ENCODE data around the gene ARHGAP28.

ARHGAP28 gene

DNA sequence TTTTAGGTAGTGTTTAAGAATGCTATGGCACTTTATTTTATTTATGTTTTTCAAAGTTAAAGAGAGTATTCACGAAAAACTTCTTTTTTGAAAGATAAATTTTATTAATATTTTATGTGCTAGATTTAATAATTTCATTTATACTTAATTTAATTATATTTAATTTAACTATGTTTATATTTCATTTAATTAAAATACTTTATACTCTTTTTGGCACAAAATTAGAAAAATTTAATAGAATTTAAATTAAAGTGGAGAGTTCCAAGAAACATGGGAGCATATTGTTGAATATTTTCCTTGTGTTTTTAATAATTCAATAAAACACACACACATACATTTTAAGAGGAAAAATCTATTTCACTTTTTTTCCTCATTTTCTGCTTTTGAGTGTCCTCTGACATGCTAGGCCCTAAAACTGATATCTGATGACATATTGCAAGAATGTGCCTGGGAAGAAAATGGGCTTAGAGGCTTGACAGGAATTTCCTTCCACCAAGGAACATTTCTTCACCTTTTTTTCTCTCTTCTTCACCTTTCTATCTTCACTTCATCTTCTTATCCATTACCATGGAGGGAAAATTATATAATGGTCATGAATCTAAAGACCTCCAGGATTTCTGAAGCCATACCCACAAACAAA lies 15.4 kb downstream of the ARHGAP28 start:
- DNase-seq (ENCODE audit: low spot score), result no peak
- TF ChIP-seq, protein P1, sequence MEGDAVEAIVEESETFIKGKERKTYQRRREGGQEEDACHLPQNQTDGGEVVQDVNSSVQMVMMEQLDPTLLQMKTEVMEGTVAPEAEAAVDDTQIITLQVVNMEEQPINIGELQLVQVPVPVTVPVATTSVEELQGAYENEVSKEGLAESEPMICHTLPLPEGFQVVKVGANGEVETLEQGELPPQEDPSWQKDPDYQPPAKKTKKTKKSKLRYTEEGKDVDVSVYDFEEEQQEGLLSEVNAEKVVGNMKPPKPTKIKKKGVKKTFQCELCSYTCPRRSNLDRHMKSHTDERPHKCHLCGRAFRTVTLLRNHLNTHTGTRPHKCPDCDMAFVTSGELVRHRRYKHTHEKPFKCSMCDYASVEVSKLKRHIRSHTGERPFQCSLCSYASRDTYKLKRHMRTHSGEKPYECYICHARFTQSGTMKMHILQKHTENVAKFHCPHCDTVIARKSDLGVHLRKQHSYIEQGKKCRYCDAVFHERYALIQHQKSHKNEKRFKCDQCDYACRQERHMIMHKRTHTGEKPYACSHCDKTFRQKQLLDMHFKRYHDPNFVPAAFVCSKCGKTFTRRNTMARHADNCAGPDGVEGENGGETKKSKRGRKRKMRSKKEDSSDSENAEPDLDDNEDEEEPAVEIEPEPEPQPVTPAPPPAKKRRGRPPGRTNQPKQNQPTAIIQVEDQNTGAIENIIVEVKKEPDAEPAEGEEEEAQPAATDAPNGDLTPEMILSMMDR (IDR thresholded peaks at IDR 0.05; ENCODE audit: extremely low read depth, missing control alignments), result no peak

DNA sequence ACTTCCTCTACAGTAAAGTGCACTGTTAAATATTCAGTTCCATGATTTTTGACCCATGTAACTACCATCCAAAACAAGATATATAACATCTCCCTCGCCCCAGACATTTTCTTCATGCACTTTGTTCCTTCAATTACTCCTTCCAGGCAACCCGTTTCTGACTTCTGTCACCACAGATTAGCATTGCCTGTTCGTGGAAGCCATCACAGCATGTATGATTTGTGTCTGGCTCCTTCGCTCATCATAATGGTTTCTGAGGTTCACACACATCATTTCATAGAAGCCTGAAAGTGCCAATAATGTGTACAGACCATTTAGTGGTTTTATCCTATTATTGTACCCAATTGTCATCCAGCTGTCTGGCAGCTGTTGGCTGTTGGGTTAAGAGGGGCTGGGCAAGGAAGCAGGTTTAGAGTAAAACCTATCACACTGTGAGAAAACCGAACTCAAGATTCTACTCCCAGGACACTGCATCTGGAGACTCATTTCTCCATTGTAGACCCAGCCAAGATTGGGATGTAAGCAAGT lies 16.1 kb downstream of the ARHGAP28 start:
- TF ChIP-seq, protein P1 (IDR thresholded peaks at IDR 0.05; ENCODE audit: extremely low read depth, missing control alignments), result no peak
- DNase-seq (ENCODE audit: low spot score), result no peak

GRCh38 chr18:6746386-6746960 lies 17.0 kb downstream of the ARHGAP28 start:
- TF ChIP-seq, protein P1 (IDR thresholded peaks at IDR 0.05; ENCODE audit: extremely low read depth, missing control alignments), result no peak
- DNase-seq (ENCODE audit: low spot score), result no peak

- no peak for DNase-seq (ENCODE audit: low spot score)
- TF ChIP-seq, protein P1 (IDR thresholded peaks at IDR 0.05; ENCODE audit: extremely low read depth, missing control alignments), result no peak
Observed at GRCh38 chr18:6747646-6748045, 18.1 kb downstream of the ARHGAP28 start.

DNA sequence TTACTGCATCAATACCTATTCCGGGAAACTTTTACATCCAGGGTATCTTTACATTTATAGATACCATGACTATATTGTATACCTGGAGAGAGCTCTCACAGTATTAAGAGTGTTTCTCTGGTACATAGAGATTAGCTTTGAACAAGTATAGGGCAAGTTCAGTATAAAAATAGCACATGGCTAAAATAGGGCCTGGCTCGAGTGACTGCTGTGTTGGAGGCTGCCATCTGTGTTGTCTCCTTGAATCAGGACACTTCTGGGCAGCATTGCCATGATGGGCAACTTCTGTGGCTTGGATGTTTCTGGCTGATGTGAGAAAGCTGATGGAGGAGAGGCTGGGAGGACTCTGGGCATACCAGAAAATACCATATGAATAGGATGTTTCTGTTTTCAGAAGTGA lies 18.7 kb downstream of the ARHGAP28 start:
- no peak for DNase-seq (ENCODE audit: low spot score)
- TF ChIP-seq, protein P1 (IDR thresholded peaks at IDR 0.05; ENCODE audit: extremely low read depth, missing control alignments), result no peak

GRCh38 chr18:6750411-6750810 lies 20.9 kb downstream of the ARHGAP28 start:
- TF ChIP-seq, protein P1 (IDR thresholded peaks at IDR 0.05; ENCODE audit: extremely low read depth, missing control alignments), result no peak
- DNase-seq (ENCODE audit: low spot score), result no peak

DNA sequence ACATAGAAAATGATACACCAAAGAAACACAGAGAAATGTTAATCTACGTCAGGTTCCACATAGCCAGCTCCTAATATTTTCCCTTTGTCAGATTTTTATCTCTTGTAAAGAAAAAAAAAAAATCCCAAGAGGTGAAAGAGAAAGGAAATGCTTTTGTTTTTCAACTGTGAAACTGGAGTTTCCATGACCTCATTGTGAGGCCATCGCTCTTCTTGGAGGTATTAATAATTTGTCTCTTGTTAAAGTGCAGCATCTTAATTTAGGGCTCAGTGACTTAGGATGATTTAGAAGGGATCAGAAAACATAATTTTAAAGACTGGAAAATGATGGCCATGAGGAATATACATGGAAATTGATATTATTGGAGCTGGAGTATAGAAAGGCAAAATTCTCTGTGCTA lies 21.7 kb downstream of the ARHGAP28 start:
- TF ChIP-seq, protein P1 (IDR thresholded peaks at IDR 0.05; ENCODE audit: extremely low read depth, missing control alignments), result no peak
- DNase-seq (ENCODE audit: low spot score), result no peak

Data from GM20000 (cell line).